Measurements from ENCODE around the gene PRDM8. TPM values are rescaled to one million over a fixed set of nuclear protein-coding genes. Genes with fewer than 3 reads are reported as not detected.

The PRDM8 gene
- total and polyA plus RNA-seq, 2 of the 8 experiments (the other 6 are each of a cell fraction or from before 2014, with no cell fraction given): not detected

DNA sequence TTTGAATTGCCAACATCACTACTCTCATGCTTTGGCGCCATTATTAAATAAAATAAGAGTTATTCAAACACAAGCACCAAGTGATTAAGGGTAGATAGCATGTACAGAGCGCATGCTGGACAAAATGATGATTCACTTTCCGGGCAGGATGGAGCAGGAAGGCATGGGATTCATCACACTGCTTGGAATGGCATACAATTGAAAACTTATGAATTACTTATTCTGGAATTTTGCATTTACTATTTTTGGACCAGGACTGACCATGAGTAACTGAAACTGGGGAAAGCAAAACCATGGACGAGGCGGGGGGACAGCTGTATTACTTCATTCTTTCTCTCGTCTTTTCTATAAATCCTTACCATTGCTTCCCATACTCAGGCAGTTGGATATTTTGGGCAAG, 40.7 kb downstream of the PRDM8 start:
- Histone ChIP-seq H4K91ac (replicated peaks; ENCODE audit: insufficient read length, low read length) (no peak overlapping the region), H3K18ac (ENCODE audit: extremely low read depth, low read length) (no peak overlapping the region), H3K4ac (replicated peaks; ENCODE audit: insufficient read length, low read depth, low read length) (no peak overlapping the region), H3K23ac (ENCODE audit: insufficient read length) (no peak overlapping the region), H3K4me2 (ENCODE audit: insufficient read depth in 1 of 2, low read depth in 2 of 2, low read length in 2 of 2) (no peak overlapping the region), H3K14ac (ENCODE audit: insufficient read length) (no peak overlapping the region), H3K36me3 (ENCODE audit: control insufficient read depth in 2 of 4, insufficient read depth in 4 of 4, low read length in 3 of 4) (no peaks in the 10 kb centered on the region), H2AFZ (ENCODE audit: low read length) (no peak overlapping the region), H4K20me1 (replicated peaks in 1 of 2; ENCODE audit: control insufficient read depth in 1 of 2, insufficient read depth in 2 of 2, low read length in 2 of 2) (no peaks in the 10 kb centered on the region), H4K5ac (ENCODE audit: insufficient read length, low read depth, low read length) (no peak overlapping the region), H3K9me3 (ENCODE audit: insufficient read depth in 2 of 2, low read depth in 1 of 2, low read length in 1 of 2) (no peaks in the 10 kb centered on the region), H3K23me2 (ENCODE audit: low read depth, low read length) (no peaks in the 10 kb centered on the region), H2BK15ac (ENCODE audit: low read length) (no peak overlapping the region), H2BK5ac (ENCODE audit: low read depth, low read length) (no peak overlapping the region), H2AK5ac (ENCODE audit: low read depth, low read length) (no peak overlapping the region), H3K9ac (replicated peaks in 1 of 4; ENCODE audit: extremely low read depth in 1 of 4, low read depth in 3 of 4, low read length in 3 of 4) (no peak overlapping the region), H2BK20ac (ENCODE audit: low read length) (no peak overlapping the region), H2BK12ac (ENCODE audit: low read depth, low read length) (no peak overlapping the region), H3K27me3 (replicated peaks in 1 of 4; ENCODE audit: control insufficient read depth in 3 of 4, extremely low read depth in 1 of 4, insufficient read depth in 3 of 4, low read length in 3 of 4) (no peaks in the 10 kb centered on the region), H3K27ac (ENCODE audit: low read depth, low read length) (no peak overlapping the region), H2BK120ac (replicated peaks; ENCODE audit: low read depth, low read length) (no peak overlapping the region), H3K79me2 (ENCODE audit: control insufficient read depth in 1 of 2, insufficient read depth in 2 of 2, low read length in 2 of 2) (no peaks in the 10 kb centered on the region), H4K8ac (ENCODE audit: extremely low read depth, insufficient read depth, low read length) (no peak overlapping the region), H3K4me3 (ENCODE audit: extremely low read depth in 1 of 4, insufficient read depth in 2 of 4, low read depth in 3 of 4, low read length in 4 of 4) (no peak overlapping the region), H3K56ac (replicated peaks; ENCODE audit: insufficient read length, low read depth, low read length) (no peak overlapping the region), H3K79me1 (ENCODE audit: low read depth, low read length) (no peaks in the 10 kb centered on the region), H3K4me1 (replicated peaks in 1 of 4; ENCODE audit: control insufficient read depth in 3 of 4, insufficient read depth in 4 of 4, low read length in 3 of 4) (no peaks in the 10 kb centered on the region)
- no peak for FAIRE-seq
- POLR2A ChIA-PET (ENCODE audit: partially characterized antibody): no interaction called here
- CTCF ChIA-PET (ENCODE audit: partially characterized antibody): interaction anchor here (1.8 kb wide), 1 partner anchor 17 kb away, joined by 8 read pairs; no protein-coding TSS in a partner anchor
- WGBS, 2 experiments (ENCODE audit: extremely low coverage in 1 of 2, insufficient coverage in 1 of 2, insufficient read length in 1 of 2, insufficient replicate concordance in 2 of 2, low coverage in 1 of 2, low lambda C conversion rate in 2 of 2, missing lambda C conversion rate in 1 of 2): 82% methylated on average over 6 of the region's 6 CpGs; no CpG with 5 or more reads in 1 of the 2 experiments
- no peak for DNase-seq (ENCODE audit: low read depth in 1 of 2, low spot score in 2 of 2)
- TF ChIP-seq EGR1 (IDR thresholded peaks at IDR 0.05; ENCODE audit: borderline replicate concordance, low read depth, low read length) (no peak), RFX5 (IDR thresholded peaks at IDR 0.05; ENCODE audit: borderline replicate concordance, low read depth, low read length) (no peak), CEBPB (IDR thresholded peaks at IDR 0.05; ENCODE audit: low read depth, low read length) (no peak), KDM4A (IDR thresholded peaks at IDR 0.05; ENCODE audit: low read depth, low read length, severe bottlenecking) (no peak), TAF7 (optimal IDR thresholded peaks at IDR 0.05; ENCODE audit: borderline replicate concordance, low read depth, low read length) (no peak), KDM5A (IDR thresholded peaks at IDR 0.05; ENCODE audit: low read length) (no peak), CTBP2 (IDR thresholded peaks at IDR 0.05; ENCODE audit: borderline replicate concordance, insufficient read depth, insufficient read length, low read length) (no peak)

All from H1 (cell line).